GM12865 (cell line): ENCODE measurements around the gene TIGD3.

Source experiments
- DNase-seq: peaks from one replicate; pipeline ENCODE4 v3.0.0; 2010; ENCODE audit warnings: low read depth
- H3K4me3 ChIP-seq: 2 replicates; pipeline ENCODE4 v1.5.1; 2011; ENCODE audit warnings: mild to moderate bottlenecking, low read depth, low read length, control low read depth
- TF ChIP-seq, protein P1 (sequence below): IDR thresholded peaks from 2 replicates; pipeline ENCODE4 v1.5.1; 2011; ENCODE audit warnings: low read length, control low read depth, low read depth, inconsistent platforms; ENCODE audit not compliant: insufficient read depth; ENCODE audit errors: missing control alignments

TIGD3 gene

DNA sequence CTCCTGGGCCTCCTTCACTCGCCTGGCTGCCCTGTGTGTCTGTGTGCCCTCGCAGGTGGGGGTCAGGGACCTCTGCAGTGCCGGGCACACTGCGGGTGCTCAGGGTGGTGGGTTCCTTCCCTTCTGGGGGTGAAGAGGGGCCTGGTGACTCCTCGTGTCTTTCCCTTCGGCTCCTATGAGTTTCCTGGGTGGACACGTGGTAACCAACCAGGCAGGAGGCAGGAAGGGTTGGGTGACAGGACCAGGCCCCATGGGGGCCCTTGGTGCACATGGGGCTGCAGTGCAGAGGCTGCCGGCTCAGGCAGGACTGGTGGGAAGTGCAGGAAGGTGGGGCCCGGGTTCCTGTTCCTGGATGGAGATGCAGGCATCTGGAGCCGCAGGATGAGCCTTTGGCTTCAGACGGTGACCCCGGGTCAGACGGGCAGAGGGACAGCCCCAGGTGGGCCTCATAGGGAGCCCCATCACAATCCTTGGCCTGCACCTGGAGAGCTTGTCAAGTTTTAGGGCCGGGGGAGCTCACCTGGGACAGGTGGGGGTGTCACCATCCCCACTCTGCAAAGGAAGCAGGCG lies 41.5 kb downstream of the TIGD3 start:
- TF ChIP-seq, protein P1, sequence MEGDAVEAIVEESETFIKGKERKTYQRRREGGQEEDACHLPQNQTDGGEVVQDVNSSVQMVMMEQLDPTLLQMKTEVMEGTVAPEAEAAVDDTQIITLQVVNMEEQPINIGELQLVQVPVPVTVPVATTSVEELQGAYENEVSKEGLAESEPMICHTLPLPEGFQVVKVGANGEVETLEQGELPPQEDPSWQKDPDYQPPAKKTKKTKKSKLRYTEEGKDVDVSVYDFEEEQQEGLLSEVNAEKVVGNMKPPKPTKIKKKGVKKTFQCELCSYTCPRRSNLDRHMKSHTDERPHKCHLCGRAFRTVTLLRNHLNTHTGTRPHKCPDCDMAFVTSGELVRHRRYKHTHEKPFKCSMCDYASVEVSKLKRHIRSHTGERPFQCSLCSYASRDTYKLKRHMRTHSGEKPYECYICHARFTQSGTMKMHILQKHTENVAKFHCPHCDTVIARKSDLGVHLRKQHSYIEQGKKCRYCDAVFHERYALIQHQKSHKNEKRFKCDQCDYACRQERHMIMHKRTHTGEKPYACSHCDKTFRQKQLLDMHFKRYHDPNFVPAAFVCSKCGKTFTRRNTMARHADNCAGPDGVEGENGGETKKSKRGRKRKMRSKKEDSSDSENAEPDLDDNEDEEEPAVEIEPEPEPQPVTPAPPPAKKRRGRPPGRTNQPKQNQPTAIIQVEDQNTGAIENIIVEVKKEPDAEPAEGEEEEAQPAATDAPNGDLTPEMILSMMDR, result no peak
- no peak for DNase-seq

DNA sequence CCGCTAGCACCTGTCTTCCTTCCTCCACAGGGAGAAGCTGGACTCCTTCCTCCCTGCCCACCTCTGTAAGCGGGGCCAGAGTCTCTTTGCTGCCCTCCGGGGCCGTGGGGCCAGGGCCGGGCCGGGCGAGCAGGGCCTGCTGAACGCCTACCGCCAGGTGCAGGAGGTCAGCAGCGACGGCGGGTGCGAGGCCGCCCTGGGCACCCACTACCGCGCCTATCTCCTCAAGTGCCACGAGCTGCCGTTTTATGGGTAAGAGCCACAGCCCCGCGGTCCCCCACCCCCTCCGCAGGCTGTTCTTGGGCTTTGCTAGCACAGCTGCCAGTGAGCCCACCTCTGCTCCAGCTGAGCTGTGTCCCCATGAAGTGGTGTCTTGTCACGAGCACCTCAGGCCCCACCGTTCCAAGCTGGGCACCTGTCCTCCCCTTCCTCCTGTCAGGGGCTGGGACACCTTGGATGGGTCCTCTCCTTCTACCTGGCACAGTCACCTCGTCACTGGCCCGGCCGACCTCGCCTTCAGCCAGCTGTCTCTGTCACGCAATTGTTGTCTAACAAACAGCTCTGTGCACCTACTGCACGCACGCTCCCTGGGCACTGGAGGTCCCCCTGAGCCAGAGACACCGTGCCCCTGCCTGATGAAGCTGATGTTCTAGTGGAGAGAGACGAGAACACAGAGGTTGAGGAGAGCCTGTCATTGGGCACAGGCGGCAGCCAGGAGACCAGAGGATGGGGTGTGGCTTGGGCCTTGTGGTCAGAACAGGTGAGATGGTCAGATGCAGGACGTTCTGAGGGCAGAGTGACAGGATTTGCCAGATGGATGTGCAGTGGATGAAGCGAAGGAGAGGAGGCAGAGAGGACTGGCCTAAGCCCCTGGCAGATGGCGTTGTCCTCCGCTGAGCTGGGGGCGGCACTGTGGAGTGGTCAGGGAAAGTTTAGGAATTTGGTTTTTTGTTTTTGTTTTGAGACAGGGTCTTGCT lies 42.5 kb downstream of the TIGD3 start:
- no peak overlapping the region for H3K4me3 ChIP-seq
- TF ChIP-seq, protein P1, result no peak
- DNase-seq, result no peak

More for the DNA sequence above, 41.5 kb downstream of the TIGD3 start:
- H3K4me3 ChIP-seq, result no peak overlapping the region

DNA sequence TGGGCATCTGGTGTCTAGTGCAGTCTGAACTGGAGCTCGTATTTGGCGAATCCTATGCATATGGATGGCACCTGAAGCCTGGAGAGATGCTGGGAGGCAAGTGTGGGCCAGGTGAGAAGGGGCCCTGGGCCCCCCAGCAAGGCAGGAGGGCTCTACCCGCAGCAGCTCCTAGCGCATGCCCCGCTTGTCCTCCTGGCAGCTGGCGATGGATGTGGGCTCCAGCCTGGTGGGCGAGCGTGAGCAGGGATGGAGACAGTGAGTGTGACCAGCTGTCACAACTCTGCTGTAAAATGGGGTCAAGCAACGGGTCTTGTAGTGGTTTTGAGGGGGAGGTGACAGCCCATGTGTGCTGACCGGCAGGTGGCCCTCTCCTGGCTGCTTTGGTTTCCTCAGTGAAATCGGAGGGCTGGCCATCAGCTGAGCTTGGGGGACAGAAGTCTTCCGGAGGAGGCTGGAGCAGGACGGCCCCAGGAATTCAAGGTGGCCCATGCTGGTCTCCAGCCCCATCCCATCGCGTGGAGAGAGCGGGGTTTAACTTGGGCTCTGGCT lies 43.9 kb downstream of the TIGD3 start:
- no peak overlapping the region for H3K4me3 ChIP-seq
- TF ChIP-seq, protein P1, result no peak

DNA sequence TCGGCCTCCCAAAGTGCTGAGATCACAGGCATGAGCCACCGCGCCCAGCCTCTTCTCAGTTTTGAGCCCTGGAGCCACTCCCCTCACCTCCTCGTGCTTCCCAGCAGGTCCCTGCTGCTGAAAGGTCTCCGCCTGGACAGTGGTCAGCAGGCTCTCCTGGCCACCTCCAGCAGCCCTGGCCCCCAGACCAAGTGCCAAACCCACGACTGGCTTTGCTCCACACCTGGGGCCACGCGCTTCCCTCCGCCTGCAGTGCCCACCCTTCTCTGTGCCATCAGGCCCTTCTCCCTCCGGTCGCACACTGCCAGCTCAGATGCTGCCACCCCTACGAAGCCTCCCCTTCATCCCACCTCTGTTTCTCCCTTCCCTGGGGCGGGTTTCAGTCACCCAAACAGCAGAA lies 44.7 kb downstream of the TIGD3 start:
- no peak overlapping the region for H3K4me3 ChIP-seq
- TF ChIP-seq, protein P1, result no peak
- DNase-seq, result no peak

More for the DNA sequence above, 43.9 kb downstream of the TIGD3 start:
- no peak for DNase-seq

DNA sequence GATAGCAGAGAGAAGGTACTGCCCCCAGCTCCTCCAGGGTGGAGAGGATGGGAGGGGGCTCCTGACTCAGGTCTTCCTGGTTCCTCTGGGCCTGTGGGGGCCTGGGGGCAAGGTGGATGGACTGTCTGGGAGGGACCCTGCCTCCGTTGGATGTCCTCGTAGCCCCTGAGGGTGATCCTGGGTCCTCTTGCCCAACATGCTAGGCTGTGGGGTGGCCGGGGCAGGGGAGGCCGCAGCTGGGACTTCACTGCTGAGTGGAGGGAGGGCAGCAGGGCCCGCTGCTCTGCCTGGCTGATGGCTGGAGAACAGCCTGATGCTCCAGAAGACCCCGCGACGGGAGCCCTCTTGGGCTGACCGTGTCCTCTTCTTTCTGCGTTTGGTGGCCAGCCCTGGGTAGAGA lies 45.3 kb downstream of the TIGD3 start:
- H3K4me3 ChIP-seq, result no peak overlapping the region
- no peak for DNase-seq
- TF ChIP-seq, protein P1, result no peak

DNA sequence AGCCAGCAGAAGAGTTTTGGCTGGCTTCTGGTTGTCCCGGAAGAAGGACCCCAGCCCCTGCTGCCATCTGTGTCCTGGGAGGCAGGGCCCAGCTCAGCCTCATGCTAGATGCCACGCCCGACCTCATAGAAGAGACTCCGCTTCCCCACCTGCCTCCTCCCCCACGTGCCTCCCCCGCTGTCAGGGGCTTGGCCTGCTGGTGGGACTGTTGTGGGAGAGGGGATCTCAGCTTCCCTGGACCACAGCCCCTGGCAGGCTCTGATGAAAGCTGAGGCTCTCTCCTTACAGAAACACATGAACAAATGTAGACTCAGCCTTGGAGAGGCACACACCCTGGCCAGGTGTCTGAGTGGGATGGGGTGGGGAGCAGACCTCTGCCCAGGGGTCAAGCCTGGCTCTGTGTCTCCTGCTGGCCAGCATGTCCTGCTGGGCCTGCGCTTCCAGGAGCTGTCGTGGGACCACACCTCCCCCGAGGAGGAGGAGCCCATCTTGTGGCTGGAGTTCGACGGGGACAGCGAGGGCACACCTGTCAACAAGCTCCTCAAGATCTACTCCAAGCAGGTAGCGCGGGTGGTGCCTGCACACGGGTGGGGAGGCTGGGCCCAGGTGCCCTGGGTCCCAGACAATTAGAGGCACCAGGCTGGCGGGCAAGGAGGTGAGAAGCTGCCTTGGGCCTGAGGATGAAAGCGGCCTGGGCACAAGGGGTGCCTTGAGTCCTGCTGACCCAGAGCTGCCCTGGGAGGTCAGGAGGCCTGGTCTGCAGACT lies 45.9 kb downstream of the TIGD3 start:
- TF ChIP-seq, protein P1, result no peak
- no peak overlapping the region for H3K4me3 ChIP-seq

More for the DNA sequence above, 45.9 kb downstream of the TIGD3 start:
- no peak for DNase-seq
